Peyer's patch (tissue), 4 donors: ENCODE measurements around the gene JAZF1.

Experiments
- CTCF ChIP-seq, 6 experiments: fragments of 450-650 bp in 4 of 6; fragments of 200-600 bp in 2 of 6; sonication (generic) in 1 of 6; IDR thresholded peaks; one replicate each; pipeline ENCODE4 v1.5.1; 2017 to 2019; ENCODE audit warnings: antibody characterized with exemption in 6 of 6, mild to moderate bottlenecking in 3 of 6, moderate library complexity in 1 of 6
- POLR2A ChIP-seq, 2 donors: fragments of 450-650 bp; IDR thresholded peaks; one replicate each; pipeline ENCODE4 v1.5.1; 2017; ENCODE audit warnings: antibody characterized with exemption in 2 of 2, mild to moderate bottlenecking in 2 of 2, moderate library complexity in 2 of 2

GRCh38 chr7:27822245-27822644, 358.4 kb downstream of the JAZF1 start:
- no peak for TF ChIP-seq CTCF (IDR thresholded peaks at IDR 0.05)
- no peak for TF ChIP-seq POLR2A (IDR thresholded peaks at IDR 0.05)
